ENCODE results near the gene CARS1.

- TF ChIP-seq CTCF (IDR thresholded peaks at IDR 0.05) (no peak), POLR2A (IDR thresholded peaks at IDR 0.05) (no peak), POLR2AphosphoS5 (IDR thresholded peaks at IDR 0.05; ENCODE audit: insufficient read depth in 1 of 2, low read depth in 1 of 2) (no peak)
These were observed 27.8 kb upstream of the CARS1 start for GRCh38 chr11:3085052-3085451.

Measured in vagina (tissue), 2 donors.